ENCODE measurements around the gene PDPK1. TPM values are rescaled to one million over a fixed set of nuclear protein-coding genes. Genes with fewer than 3 reads are reported as not detected.
"Not testable (repeated sequence)": the region's sequence is repeated elsewhere in the genome, so short reads cannot be mapped to it uniquely, and the experiment has no call there.

PDPK1 gene
- total RNA-seq, 1 donor from 2014 or later = 40.8 TPM

DNA sequence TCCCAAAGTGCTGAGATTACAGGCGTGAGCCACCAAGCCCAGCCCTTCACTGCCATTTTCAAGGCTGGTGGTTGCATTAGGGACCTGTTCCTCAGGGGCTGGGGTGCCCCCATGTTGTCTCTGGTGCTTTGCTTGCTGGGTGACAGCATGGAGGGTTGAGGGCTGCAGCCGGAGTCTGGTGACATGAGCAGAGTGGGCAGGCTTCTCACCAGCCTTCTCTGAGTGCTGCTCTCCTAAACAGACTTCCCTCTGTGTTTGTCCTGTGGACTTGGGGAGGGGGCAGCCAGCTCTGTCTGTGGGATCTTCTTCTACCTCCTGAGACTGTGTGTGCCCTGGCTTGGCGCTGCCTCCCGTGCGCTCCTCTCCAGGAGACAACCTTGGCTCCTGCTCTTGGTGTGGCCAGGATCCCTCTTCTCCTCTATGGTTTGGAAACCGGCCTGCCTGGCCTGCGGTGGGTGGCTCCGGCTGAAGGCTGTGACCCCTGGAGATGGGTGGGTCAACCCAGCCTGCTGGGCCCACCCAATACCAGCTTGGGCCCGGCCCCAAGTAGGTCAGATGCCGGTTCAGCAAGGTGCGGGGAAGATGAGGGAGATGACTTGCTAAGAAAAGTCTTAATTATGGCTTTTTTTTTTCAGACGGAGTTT is 72.1 kb downstream of the PDPK1 start:
- no peaks in the 10 kb centered on the region for H3K36me3 Mint-ChIP-seq
- no peaks in the 10 kb centered on the region for H3K9me3 Mint-ChIP-seq
- no peaks in the 10 kb centered on the region for H3K27me3 Mint-ChIP-seq
- no peak for DNase-seq (ENCODE audit: extremely low spot score, unreplicated experiment)
- H3K4me1 Mint-ChIP-seq (ENCODE audit: unreplicated experiment) = no peaks in the 10 kb centered on the region
- TF ChIP-seq, protein P1, sequence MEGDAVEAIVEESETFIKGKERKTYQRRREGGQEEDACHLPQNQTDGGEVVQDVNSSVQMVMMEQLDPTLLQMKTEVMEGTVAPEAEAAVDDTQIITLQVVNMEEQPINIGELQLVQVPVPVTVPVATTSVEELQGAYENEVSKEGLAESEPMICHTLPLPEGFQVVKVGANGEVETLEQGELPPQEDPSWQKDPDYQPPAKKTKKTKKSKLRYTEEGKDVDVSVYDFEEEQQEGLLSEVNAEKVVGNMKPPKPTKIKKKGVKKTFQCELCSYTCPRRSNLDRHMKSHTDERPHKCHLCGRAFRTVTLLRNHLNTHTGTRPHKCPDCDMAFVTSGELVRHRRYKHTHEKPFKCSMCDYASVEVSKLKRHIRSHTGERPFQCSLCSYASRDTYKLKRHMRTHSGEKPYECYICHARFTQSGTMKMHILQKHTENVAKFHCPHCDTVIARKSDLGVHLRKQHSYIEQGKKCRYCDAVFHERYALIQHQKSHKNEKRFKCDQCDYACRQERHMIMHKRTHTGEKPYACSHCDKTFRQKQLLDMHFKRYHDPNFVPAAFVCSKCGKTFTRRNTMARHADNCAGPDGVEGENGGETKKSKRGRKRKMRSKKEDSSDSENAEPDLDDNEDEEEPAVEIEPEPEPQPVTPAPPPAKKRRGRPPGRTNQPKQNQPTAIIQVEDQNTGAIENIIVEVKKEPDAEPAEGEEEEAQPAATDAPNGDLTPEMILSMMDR (conservative IDR thresholded peaks at IDR 0.05) = no peak
- H3K4me3 Mint-ChIP-seq = no peak overlapping the region
- no peak overlapping the region for H3K27ac Mint-ChIP-seq

GRCh38 chr16:2610781-2611498 is 73.1 kb downstream of the PDPK1 start:
- H3K27ac Mint-ChIP-seq = no peak overlapping the region
- no peak for DNase-seq (ENCODE audit: extremely low spot score, unreplicated experiment)
- no peaks in the 10 kb centered on the region for H3K4me1 Mint-ChIP-seq (ENCODE audit: unreplicated experiment)
- no peaks in the 10 kb centered on the region for H3K36me3 Mint-ChIP-seq
- no peaks in the 10 kb centered on the region for H3K9me3 Mint-ChIP-seq
- H3K4me3 Mint-ChIP-seq = no peak overlapping the region
- TF ChIP-seq, protein P1 (conservative IDR thresholded peaks at IDR 0.05) = no peak
- H3K27me3 Mint-ChIP-seq = no peaks in the 10 kb centered on the region

DNA sequence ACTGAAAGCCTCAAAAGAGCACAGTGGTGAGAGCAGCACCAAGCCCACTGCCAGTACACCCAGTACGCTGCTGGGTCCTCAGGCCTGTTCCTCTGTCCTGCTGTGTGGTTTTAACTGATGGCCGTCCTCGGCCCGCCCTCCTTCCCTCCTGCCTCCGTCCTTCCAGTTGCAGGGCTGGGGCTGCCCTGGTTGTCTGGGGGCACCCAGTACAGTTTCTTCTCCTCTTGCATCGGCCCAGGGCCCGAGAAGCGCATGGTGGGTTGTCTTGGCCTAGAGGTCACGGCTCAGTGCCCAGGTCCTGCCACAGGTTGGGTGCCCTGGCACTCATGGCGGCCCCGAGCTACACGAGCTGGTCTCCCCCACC is 73.7 kb downstream of the PDPK1 start:
- TF ChIP-seq, protein P1 (conservative IDR thresholded peaks at IDR 0.05) = no peak
- no peaks in the 10 kb centered on the region for H3K36me3 Mint-ChIP-seq

GRCh38 chr16:2611877-2612276 is 74.1 kb downstream of the PDPK1 start:
- not testable (repeated sequence) for H3K27ac Mint-ChIP-seq; H3K4me3 Mint-ChIP-seq; H3K27me3 Mint-ChIP-seq; H3K4me1 Mint-ChIP-seq (ENCODE audit: unreplicated experiment); DNase-seq (ENCODE audit: extremely low spot score, unreplicated experiment); H3K9me3 Mint-ChIP-seq; H3K36me3 Mint-ChIP-seq

More for the DNA sequence above, 73.7 kb downstream of the PDPK1 start:
- H3K4me3 Mint-ChIP-seq = no peak overlapping the region
- H3K27me3 Mint-ChIP-seq = no peaks in the 10 kb centered on the region
- H3K4me1 Mint-ChIP-seq (ENCODE audit: unreplicated experiment) = no peaks in the 10 kb centered on the region
- H3K9me3 Mint-ChIP-seq = no peaks in the 10 kb centered on the region
- no peak for DNase-seq (ENCODE audit: extremely low spot score, unreplicated experiment)
- no peak overlapping the region for H3K27ac Mint-ChIP-seq

DNA sequence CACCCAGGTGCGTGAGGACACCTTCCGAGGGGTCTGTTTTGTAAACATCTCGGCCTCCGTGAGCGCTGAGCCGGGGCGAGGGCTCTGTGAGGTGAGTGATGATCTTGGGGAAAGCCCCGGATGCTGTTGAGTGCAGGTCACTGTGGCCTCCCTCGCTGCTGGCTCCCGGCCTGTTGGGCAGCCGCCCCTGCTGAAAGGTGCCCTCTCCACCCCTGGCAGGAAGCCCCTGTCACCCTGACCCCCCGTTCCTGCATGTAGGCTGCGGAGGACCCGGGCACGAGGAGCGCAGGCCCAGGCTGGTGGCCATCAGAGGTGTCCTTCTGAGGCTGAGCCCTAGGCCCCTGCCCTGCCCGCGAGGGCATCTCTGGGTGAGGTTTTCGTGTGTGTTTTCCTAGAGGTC is 75.4 kb downstream of the PDPK1 start:
- H3K27me3 Mint-ChIP-seq; H3K4me1 Mint-ChIP-seq (ENCODE audit: unreplicated experiment); H3K36me3 Mint-ChIP-seq; H3K9me3 Mint-ChIP-seq; H3K27ac Mint-ChIP-seq; DNase-seq (ENCODE audit: extremely low spot score, unreplicated experiment); H3K4me3 Mint-ChIP-seq: not testable (repeated sequence)

DNA sequence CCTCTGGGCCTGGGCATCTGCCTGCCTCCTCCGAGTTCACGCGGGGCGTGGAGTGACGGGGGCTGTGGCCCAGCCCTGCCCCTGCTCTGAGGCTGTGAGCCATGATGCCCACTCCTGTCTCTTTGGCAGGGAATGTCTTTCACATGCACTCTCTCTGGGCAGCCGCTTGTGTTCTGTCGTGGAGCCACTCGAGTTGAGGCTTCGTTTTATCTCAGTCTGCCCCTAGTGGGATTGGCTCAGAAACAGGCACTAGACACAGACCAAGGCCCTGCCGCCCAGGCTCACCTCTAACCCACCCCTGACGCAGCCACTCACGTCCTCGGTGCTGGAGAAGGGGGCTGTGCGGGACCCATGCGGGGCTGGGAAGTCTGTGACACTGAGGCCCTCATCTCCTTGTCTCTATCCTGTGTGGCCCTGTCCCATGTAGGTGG is 77.0 kb downstream of the PDPK1 start:
- Mint-ChIP-seq H3K9me3 (no peaks in the 10 kb centered on the region), H3K4me3 (no peak overlapping the region), H3K36me3 (no peaks in the 10 kb centered on the region), H3K27ac (no peak overlapping the region), H3K4me1 (ENCODE audit: unreplicated experiment) (no peaks in the 10 kb centered on the region), H3K27me3 (no peaks in the 10 kb centered on the region)
- DNase-seq (ENCODE audit: extremely low spot score, unreplicated experiment) = no peak
- TF ChIP-seq, protein P1 (conservative IDR thresholded peaks at IDR 0.05) = no peak

GRCh38 chr16:2618964-2619363 is 81.1 kb downstream of the PDPK1 start:
- not testable (repeated sequence) for DNase-seq (ENCODE audit: extremely low spot score, unreplicated experiment)

More at GRCh38 chr16:2618964-2619363, 81.1 kb downstream of the PDPK1 start:
- not testable (repeated sequence) for H3K36me3 Mint-ChIP-seq; H3K4me3 Mint-ChIP-seq; H3K9me3 Mint-ChIP-seq; H3K27me3 Mint-ChIP-seq; H3K27ac Mint-ChIP-seq; H3K4me1 Mint-ChIP-seq (ENCODE audit: unreplicated experiment)
